Mucosa of descending colon (tissue), 3 donors: ENCODE data around the gene VWA8. TPM values are rescaled to one million over a fixed set of nuclear protein-coding genes. Genes with fewer than 3 reads are reported as not detected.
A peak's percentile ranks its signal among the peaks of the same experiment; 100 is the strongest.
"Not testable (repeated sequence)": the region's sequence is repeated elsewhere in the genome, so short reads cannot be mapped to it uniquely, and the experiment has no call there.

Experiments
- ATAC-seq: fragments of 200-7000 bp; cut with Tn5 transposase; one replicate; pipeline ENCODE4 v1.9.1; 2020; ENCODE audit warnings: mild to moderate bottlenecking, moderate library complexity
- DNase-seq, 3 donors: peaks; one replicate each; pipeline ENCODE4 v3.0.0-alpha.2; 2020
- H3K36me3 ChIP-seq: fragments of 200-600 bp; one replicate; pipeline ENCODE4 v1.8.0; 2021; ENCODE audit warnings: low read depth, mild to moderate bottlenecking
- H3K4me1 ChIP-seq: fragments of 200-600 bp; one replicate; pipeline ENCODE4 v1.8.0; 2021; ENCODE audit warnings: low read depth, mild to moderate bottlenecking
- H3K4me3 ChIP-seq: fragments of 200-600 bp; one replicate; pipeline ENCODE4 v1.8.0; 2021; ENCODE audit warnings: mild to moderate bottlenecking
- H3K9me3 ChIP-seq: fragments of 200-600 bp; one replicate; pipeline ENCODE4 v1.8.0; 2021; ENCODE audit warnings: mild to moderate bottlenecking
- CTCF ChIP-seq: fragments of 200-600 bp; IDR thresholded peaks from one replicate; pipeline ENCODE4 v1.8.0; 2022; ENCODE audit warnings: antibody characterized with exemption, mild to moderate bottlenecking
- intact Hi-C, 2 donors: fragments of 100-400 bp; cut with DNase I in 1 of 2; cut with micrococcal nuclease in 1 of 2; formaldehyde crosslinking; loops; one replicate each; pipeline versions ENCODE4 v1.11.0 to v1.11.1; 2022; cut with DNase I, micrococcal nuclease
- total RNA-seq, 3 donors: library from RNA; stranded (reverse); fragmentation: NEBNext Ultra II Directional in 2 of 3; extraction: Animal tissue kit (Norgen Biotek cat#: 25700) in 2 of 3; gene quantifications; one replicate each; pipeline versions ENCODE4 v1.2.1 to v1.2.4, GENCODE V29; 2021 to 2023
- donor health status: DM: no; HTN: no; CAD: no; lungs with moderate emphysema.
- donor health status: DM: no; HTN: no; CAD: no.
- donor health status: DM: no; HTN: yes; CAD: no.

VWA8 gene
- total RNA-seq, 3 donors from 2014 or later: 19.1 to 31.5 (median 27.0) TPM

DNA sequence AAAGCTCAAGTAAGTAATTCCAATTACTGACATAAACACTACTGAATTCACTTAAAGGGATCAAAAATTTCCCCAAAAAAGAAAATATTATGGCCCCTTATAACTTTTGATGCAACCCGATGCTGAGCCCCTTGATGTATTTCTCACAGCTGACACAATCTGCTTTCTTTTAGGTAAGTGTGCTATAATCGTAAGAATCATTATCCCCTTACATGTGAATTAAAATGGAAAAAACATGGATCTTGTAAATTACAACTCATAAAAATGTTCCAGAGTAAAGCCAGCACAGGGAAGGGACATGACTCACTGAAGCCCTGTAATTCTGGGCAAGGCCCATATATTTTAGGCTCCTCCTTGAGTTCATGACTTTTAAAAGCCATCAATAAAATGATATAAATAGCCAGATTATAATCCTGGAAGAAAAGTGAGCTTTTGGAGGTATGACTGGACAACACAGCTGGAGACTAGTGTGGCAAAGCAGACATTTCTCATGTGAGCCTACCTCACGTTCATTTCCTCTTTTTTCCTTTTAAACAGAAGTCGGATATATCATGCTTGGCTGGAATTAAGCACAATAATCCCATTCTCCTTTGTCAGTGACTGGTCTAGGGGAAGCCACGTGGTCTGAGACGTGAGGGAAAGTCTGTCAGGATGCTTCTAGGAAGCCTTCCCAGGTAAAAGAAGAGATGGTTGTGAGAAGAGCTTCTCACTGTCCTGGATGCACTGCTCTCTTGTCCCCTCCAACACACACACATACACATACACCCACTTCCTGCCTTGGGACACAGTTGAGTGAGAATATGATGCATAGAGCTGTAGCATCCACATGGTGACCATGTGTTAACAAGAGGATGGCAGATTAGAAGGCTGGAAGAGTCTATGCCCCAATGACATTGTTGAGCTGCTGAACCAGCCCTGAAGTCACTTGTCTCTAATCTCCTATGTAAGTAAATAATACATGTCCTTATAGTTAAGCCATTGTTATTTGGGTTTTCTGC lies 338.2 kb downstream of the VWA8 start:
- no peaks in the 10 kb centered on the region for H3K36me3 ChIP-seq
- TF ChIP-seq CTCF: no peak
- no peaks in the 10 kb centered on the region for H3K9me3 ChIP-seq
- no peaks in the 10 kb centered on the region for H3K4me1 ChIP-seq
- H3K4me3 ChIP-seq: no peak overlapping the region
- ATAC-seq (peak; percentile 84), DNase-seq (no peak)
- intact Hi-C loops: no loop called here

GRCh38 chr13:41621716-41622431 lies 339.0 kb downstream of the VWA8 start:
- intact Hi-C loops: no loop called here
- Histone ChIP-seq H3K4me1 (no peaks in the 10 kb centered on the region), H3K4me3 (no peak overlapping the region), H3K36me3 (no peaks in the 10 kb centered on the region), H3K9me3 (no peaks in the 10 kb centered on the region)
- TF ChIP-seq CTCF: no peak
- peak; percentile 40 for ATAC-seq
- DNase-seq: no peak

GRCh38 chr13:41617633-41618032 lies 343.3 kb downstream of the VWA8 start:
- intact Hi-C loops, H3K9me3 ChIP-seq, H3K36me3 ChIP-seq, DNase-seq, ATAC-seq, H3K4me1 ChIP-seq, H3K4me3 ChIP-seq: not testable (repeated sequence)

- no peak for TF ChIP-seq CTCF
- H3K4me3 ChIP-seq: no peak overlapping the region
- H3K36me3 ChIP-seq: no peaks in the 10 kb centered on the region
- intact Hi-C loops: no loop called here
- ATAC-seq (no peak), DNase-seq (no peak)
- H3K9me3 ChIP-seq: no peaks in the 10 kb centered on the region
- H3K4me1 ChIP-seq: no peaks in the 10 kb centered on the region
Observed at GRCh38 chr13:41616151-41616550, 344.8 kb downstream of the VWA8 start.

DNA sequence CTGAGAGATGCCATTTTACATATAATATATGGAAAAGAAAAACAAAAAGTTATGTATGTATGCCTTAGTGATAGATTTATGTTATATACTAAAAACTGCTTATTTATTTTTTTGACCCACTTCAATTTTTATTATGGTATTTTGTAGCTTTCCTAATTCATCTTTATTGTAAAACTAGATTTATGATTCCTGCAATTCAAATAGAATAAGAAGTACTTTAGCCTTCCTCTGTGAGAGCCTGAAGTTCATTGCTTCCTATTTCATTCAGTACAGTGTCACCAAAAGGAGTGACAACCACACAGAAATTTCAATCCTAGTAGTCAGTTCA lies 345.4 kb downstream of the VWA8 start:
- no peak for DNase-seq
- TF ChIP-seq CTCF: no peak
- H3K4me1 ChIP-seq: no peaks in the 10 kb centered on the region
- H3K9me3 ChIP-seq: no peaks in the 10 kb centered on the region
- H3K4me3 ChIP-seq: no peak overlapping the region
- no peaks in the 10 kb centered on the region for H3K36me3 ChIP-seq
- no peak for ATAC-seq
- intact Hi-C loops: no loop called here
